HG02981 (cell line): Measurements from ENCODE around the gene EDN3.
"Not testable (repeated sequence)": the region's sequence is repeated elsewhere in the genome, so short reads cannot be mapped to it uniquely, and the experiment has no call there.

Experiments used
- ATAC-seq: cut with Tn5 transposase; IDR thresholded peaks from one replicate; pipeline ENCODE4 v1.9.1; 2021; ENCODE audit warnings: mild to moderate bottlenecking, moderate library complexity; ENCODE audit not compliant: unreplicated experiment

EDN3 gene

GRCh38 chr20:59334651-59335300 lies 34.4 kb downstream of the EDN3 start:
- ATAC-seq, result no peak

- ATAC-seq, result no peak
These were observed 35.0 kb downstream of the EDN3 start for GRCh38 chr20:59335377-59335776.

- ATAC-seq, result no peak
These were observed 36.1 kb downstream of the EDN3 start for GRCh38 chr20:59336540-59336939.

GRCh38 chr20:59338444-59338843 lies 38.0 kb downstream of the EDN3 start:
- ATAC-seq, result not testable (repeated sequence)

DNA sequence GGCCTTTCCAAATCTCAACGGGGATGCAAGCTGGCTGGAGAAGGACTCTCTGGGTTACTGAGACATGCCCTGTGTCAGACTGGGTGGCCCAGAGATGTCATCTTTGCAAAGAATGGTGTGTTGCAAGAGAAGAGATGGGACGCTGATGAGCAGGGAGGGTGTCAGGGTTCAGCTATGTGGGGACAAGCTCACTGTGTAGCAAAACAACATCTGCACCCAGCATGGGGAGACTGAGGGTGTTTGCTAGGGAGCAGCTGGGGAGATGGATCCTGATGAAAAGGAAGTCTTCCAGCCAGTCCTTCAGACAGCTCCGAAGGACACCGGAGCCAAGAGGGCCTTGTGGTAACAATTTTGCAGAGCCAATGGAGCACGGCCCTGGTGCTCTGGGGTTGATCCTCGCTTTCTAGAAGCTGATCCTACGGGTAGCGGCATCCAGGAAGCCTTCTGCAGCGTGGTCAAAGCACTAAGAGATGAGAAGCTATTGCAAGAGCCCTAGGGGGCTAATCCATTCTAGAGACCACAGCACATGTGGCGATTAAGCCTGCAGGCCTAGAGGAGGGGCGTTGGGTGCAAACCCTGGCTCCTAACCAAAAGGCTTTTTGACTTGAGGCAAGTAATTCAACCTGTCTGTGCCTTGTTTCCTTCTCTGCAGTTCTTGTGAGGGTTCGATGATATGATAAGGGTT lies 39.9 kb downstream of the EDN3 start:
- no peak for ATAC-seq

DNA sequence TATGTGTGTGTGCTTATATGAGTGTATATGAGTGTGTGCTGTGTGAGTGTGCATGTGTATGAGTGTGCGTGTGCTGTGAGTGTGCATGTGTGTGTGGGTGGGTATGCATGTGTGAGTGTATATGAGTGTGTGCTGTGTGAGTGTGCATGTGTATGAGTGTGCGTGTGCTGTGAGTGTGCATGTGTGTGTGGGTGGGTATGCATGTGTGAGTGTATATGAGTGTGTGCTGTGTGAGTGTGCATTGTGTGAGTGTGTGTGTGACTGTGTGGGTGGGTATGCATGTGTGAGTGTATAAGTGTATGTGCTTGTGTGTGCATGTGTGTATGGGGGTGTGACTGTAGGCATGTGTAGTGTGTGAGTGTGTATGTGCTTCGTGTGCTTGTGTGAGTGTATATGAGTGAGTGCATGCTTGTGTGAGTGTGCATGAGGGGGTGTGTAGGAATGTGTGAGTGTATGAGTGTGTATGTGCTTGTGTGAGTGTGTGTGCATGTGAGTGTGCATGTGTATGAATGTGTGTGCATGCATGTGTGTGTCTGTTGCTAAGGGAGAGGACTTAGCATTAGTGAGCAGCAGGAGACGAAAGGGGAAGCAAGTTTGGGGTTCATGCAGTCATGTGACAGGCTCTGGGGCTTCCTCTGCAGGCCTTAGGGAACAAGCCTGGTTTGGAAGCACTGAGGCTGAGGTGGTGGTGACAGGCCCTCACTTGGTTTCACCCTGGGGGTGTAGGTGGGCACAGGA lies 41.0 kb downstream of the EDN3 start:
- not testable (repeated sequence) for ATAC-seq

DNA sequence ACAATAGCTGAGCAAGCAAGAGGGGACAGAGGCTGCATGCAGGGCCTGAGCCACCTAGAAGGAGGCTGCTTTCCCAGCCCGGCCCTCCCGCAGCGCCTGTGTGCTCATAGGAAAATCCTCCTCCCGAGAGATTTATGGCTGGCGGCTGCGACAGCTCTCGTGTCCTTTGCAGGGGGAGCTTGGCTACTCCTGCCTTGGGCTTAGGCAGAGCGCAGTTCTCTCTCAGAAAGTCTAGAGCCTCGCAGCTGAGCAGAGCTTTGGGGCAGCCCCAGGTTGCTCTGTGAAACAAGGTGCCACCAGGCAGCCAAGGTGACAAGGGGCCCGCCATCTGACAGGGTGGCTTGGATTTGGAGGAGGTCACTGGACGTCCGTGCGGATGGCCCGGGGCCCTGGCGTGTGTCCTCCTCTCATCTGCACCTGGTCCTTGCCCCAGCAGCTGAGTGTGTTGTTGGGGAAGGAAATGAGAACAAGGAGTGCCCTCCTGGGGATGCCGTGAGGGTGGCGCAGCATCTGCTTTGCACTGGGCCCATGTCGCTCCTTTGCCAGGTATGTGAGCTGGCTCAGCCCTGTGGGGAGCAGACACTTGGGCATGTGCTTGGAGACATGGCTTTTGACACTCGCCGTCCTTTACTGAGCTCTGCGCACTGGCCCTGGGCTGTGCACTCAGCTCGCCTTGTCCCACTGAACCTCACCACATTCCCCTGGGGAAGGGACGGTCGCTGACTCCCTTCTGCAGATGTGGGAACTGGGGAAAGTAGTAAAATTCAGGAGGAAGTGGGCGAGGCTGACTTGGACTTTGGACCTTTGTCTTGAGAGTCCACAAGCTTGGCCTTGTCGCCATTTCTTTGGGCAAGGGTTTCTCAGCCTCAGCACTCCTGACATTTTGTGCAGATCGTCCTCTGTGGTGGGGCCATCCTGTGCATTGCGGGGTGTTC lies 41.9 kb downstream of the EDN3 start:
- ATAC-seq, result no peak

GRCh38 chr20:59346061-59346460 lies 45.6 kb downstream of the EDN3 start:
- no peak for ATAC-seq

- ATAC-seq, result no peak
These were observed 48.9 kb downstream of the EDN3 start for GRCh38 chr20:59349277-59349676.

GRCh38 chr20:59350330-59351156 lies 50.1 kb downstream of the EDN3 start:
- no peak for ATAC-seq

- ATAC-seq, result no peak
These were observed 51.0 kb downstream of the EDN3 start for GRCh38 chr20:59351157-59352040.

- no peak for ATAC-seq
These were observed 52.1 kb downstream of the EDN3 start for GRCh38 chr20:59352541-59352940.

- no peak for ATAC-seq
These were observed 52.6 kb downstream of the EDN3 start for GRCh38 chr20:59352990-59353389.

DNA sequence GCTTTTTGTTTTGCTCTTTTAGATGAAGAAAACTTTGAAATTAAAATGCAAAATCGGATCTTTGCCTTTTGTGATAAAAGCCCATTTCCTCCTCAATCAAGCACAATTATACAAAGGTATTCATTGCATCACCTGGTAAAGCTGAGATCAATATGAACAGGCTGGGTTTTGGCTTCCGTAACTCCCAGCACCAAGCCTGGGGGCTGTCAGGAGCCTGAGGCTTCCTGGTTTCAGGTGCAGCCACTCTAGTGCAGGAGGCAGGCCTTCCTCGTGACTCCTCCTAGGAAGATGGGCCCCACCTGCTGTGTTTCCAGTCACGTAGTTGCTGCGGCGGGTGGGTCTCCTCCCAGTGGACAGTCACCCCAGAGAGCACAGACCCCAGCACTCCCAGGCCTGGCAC lies 54.0 kb downstream of the EDN3 start:
- ATAC-seq, result no peak

GRCh38 chr20:59355242-59355641 lies 54.8 kb downstream of the EDN3 start:
- ATAC-seq, result no peak

DNA sequence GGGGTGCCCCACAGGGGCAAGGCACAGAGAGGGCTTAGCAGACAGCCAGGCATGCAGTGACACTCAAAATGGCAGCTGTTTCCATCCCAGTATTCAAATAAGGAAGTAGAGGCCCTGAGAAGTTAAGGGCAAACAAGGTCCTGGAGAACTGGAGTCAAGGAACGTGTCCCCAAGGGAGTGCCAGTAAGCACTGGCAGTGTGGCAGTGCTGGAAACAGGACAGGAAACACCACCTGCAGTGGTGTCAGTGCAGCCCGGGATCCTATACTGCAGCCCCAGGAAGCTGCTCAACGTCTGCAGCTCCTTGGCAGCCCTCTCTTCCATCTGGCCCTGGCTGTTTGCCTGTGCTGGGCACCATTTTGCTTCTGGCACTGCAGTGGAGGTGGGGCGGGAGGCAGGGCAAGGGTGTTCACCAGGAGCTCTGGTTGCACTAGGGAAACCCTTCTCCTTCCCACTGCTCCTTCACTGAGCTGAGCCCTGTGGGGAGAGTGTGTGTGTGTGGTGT lies 56.3 kb downstream of the EDN3 start:
- ATAC-seq, result no peak

DNA sequence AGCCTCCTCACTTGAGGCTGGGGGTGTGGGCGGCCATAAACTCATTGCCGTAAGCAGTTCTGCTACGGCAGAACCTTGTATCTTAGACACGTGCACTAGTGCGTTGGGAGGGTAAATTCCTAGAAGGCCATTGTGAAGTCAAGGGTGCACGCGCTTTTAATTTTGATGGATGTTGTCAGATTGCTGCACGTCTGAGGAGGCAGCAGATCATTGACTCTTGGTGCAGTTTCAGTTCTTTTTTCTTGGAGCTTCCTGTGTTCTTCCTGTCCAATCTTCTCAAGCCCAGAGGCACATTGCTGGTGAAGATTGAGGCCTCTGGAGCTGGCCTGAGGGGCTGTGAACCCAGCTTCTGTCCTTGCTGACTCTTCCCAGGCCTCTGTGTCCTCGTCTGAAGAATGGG lies 58.4 kb downstream of the EDN3 start:
- not testable (repeated sequence) for ATAC-seq

DNA sequence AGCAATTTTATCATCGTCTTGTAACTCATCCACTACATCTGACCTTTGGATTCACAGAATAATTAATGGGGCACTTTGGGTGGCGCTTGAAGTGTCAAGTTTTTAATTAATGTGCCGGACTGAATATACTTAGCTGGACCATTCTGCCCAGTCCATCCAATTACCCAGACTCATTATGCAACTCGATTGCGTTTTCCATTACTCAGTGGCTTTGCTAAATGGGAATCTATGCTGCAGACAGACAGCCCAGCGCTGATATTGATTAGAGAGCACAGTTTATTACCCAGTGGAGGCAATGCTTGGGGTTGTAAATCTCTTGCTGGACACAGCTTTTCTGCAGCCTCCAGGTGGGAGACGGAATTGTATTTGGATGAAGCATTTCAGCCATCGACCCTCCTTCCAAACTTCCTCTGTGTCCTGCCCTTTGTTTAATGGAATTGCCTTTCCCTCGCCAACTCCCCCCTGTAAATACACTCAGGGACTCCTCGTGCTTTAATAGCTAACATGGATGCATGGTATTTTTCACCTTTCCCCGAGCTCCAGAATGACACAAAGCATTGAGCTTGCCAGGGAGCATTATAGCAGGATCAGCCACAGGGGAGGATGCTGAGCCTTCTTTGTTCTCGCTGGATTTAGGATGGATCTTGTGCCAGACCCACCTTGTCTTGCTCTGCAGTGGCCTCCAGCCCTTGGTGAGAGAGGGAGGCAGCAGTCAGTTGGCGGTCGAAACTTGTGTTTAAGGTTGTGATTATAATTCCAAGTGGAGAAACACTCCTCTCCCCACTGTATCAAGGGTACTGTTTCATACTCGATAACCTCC lies 59.7 kb downstream of the EDN3 start:
- ATAC-seq, result no peak
